Kasumi-1 (cell line): ENCODE measurements around the gene GJB2.

ENCODE experiments used
- DNase-seq, 2 experiments: peaks; one replicate each; lab custom pipeline; 2025; lab: John Stamatoyannopoulos, UW

GJB2 gene

DNA sequence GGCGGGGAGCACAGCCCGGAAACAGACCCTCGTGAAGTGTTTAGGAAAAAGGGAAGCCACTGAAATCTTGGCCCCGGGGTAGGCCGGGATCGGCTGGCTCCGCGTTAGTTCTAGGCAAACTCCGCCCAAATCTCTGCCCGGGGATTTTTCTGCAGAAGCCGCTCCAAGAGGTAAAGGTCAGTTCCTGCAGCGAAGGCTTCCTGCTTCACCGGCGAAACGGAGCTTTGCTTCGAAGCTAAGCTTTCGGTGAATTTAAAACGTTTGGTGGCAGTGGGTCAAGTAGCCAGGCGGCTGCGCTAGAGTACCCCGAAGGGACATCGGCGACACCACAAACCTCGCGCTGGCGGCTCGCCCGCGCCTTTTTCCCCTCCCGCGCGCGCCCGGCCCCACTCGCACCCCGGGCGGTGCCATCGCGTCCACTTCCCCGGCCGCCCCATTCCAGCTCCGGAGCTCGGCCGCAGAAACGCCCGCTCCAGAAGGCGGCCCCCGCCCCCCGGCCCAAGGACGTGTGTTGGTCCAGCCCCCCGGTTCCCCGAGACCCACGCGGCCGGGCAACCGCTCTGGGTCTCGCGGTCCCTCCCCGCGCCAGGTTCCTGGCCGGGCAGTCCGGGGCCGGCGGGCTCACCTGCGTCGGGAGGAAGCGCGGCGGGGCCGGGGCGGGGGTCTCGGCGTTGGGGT lies 441 bp downstream of the GJB2 start:
- no peak for DNase-seq

GRCh38 chr13:20191311-20192157 lies 1.2 kb downstream of the GJB2 start:
- DNase-seq: no peak

DNA sequence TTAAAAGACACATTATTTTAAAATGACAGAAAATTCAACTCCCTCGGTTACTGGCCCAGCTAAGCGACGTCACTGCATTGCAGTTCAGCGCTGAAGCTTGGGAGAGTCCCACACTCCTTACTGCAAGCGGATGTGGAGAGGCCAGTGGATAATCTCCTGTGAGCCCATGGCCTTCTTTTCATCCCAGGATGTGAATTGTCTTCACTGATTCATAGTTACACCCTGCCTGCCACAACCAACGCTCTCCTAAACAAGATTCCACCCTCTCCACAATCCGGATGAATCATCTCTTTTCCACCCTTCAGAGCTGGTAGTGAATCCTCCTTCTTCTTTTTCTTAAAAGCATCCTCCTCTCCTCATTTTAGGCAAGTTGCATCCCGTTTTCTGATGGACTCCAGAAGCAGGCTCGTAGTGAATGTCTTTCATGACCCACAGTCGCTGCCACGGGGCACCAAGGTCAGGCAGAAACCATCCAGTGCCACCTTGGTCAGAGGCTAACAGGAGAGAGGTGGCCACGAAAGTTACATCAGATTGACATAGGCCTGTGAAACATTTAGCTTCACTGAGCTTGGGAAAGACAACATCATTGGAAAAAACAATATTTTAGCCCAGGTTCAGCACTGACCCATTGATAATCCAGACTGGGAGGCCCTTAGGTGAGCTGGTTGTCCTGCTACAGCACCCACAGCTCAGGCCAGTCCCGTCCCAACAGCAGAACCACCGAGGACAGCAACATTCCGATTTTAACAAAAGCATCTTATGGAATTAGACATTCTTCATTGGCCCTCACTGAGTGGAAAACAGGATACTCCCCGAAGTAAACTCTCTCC lies 2.0 kb downstream of the GJB2 start:
- no peak for DNase-seq

- no peak for DNase-seq
These were observed 2.7 kb downstream of the GJB2 start for GRCh38 chr13:20190076-20190475.

GRCh38 chr13:20188667-20189553 lies 3.8 kb downstream of the GJB2 start:
- peak; percentile 62 to 66 for DNase-seq

GRCh38 chr13:20186771-20187170 lies 6.0 kb downstream of the GJB2 start:
- no peak for DNase-seq

GRCh38 chr13:20185366-20186056 lies 7.2 kb downstream of the GJB2 start:
- no peak for DNase-seq

DNA sequence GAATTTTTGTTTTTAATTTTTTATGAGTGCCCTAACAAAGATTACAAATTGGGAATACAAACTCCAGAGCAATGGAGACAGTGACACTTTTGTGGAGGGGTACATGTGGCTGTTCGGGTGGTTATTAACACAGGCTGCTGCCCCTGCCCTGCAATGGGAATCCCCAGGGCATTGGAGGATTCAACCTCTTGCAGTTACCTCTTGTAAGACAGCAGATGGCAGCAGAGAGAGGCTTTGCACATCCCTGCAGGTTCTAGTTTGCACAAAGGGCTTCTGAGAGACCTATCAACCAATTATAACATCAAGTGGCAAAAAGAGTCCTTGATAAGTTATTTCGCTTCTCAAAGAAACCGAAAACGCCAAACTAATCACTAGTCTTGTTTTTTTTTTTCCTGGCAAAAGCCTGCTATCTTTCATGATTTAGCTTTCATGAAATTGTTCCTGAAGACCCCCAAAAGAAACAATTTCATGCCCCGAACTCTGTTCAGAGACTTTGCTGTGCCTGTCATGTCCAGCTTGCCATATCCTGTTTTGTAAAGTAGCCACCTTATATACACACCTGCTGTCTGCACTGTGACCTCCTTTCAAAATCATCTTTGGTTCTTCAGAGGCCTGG lies 10.4 kb downstream of the GJB2 start:
- DNase-seq: peak; percentile 63 to 66

GRCh38 chr13:20181188-20181587 lies 11.6 kb downstream of the GJB2 start:
- no peak for DNase-seq

- no peak for DNase-seq
These were observed 14.6 kb downstream of the GJB2 start for GRCh38 chr13:20178156-20178555.

DNA sequence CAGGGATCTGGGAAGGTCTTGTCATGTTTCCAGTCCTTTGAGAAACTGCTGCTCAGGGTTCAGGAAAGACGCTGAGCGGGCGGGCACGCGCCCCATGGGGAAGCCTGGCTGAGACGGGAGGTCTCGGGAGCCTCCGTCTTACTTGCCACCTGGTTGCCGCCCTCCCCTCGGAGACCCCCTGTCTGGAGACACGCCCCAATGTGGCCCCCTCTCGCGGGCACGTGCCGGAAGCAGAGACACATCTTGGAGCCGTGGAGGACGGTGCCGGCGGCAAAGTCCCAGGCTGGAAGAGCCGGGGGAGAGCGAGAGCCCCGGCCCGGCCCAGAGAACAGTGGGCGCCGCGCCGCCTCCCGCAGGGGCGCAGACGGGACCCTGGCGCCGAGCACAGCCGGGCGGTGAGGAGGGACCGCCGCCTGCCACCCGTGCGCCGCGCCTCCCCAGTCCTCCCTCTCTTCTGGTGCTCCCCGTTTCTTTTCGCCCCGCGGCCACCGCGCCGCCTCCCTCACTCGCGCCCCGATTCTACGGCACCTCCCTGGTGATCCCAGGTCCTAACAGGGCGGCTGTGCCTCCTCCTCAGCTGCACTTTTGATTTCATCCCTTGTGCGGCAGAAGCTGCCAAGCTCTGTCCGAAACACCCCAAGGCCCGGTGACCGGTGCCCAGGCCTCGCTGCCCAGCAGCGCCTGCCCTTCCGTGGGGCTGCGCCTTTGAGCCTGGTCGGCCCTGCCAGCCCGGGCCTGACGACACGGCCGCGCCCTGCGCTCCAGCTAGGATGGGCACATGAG lies 15.5 kb downstream of the GJB2 start:
- no peak for DNase-seq

DNA sequence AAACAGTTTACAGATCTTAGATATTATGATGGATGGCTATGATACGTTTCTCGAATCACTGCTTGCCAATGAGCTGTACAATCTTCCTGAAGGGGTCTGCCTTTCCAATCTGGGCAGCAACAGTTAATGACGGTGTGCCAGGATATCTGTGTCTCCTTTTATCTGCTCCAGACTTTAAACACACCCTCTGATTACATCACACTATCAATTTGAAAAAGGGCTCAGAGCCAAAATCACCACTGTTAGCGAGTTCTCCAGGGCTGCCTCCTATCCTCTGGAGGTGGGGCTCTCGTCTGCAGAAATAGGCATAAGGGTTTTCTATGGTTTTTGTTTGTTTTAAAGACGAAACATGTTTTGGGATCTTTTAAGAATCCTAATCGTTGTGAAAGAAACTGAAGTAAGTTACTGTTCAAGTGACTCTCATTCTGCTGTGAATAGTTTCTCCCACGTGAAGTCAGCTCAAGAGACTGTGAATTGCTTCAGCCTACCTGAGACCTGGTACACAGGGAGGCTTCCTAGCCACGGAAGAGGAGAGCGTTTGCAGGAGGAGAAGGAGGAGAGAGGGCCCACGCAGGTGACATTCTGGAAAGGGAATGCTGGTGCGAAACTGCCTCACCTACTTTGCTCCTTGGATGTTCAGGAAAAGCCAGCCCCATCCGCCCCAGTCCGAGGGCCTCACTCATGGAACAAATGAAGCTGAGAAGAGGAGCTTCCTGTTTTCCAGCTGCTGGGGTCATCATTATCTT lies 16.7 kb downstream of the GJB2 start:
- DNase-seq: no peak

DNA sequence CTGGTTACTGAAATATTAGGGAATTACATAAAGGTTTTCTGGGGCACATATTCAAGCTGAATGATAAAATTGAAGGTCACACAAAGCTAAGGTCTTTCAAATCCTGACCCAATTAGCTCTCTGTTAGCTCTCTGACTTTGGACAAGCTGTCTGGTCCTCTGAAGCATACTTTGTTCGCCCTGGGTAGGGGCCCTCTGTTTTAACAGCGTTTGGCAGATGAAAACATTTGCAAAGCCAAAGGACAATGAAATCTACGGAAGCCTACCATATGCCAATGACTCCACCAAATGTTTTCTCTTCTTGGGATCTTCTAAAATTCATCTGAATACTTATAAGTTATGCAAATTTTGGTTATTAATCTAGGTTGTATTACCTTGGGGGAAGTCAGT lies 17.3 kb downstream of the GJB2 start:
- DNase-seq: no peak

DNA sequence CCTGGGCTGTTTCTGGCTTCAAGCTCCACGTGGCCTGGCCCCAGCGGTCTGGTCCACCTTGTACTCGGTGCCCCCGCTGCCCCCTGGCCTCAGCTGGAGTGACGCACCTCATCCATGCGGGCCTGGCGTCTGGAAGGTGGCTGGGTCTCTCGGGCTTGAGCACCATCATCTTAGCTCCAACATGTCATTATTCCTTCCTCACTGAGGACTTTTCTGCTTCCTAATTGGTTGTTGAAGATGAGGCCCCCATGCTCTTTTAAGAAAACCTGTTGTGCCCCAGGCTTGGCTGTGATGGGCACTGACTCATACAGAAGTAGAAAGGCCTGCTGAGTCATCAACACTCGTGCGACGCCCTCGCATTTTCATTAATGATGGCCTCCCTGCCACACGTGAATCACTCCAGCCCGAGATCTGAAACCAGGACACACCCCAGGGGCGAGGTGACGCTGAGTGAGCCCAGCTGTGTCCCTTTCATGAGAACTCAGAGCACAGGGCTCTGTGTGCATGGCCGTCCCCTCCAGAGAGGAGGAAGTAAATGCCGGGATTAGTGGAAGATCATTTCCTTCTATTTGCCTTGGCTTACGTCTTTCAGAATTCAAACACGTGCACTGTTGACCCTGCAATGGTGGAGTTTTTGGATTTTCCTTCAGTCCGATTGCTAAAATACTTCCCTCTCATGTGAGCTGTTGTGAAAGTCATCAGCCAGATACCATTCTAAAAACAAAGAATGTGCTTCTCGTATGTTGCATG lies 17.9 kb downstream of the GJB2 start:
- no peak for DNase-seq

- no peak for DNase-seq
These were observed 19.5 kb downstream of the GJB2 start for GRCh38 chr13:20173116-20173746.

GRCh38 chr13:20171364-20171763 lies 21.4 kb downstream of the GJB2 start:
- no peak for DNase-seq

DNA sequence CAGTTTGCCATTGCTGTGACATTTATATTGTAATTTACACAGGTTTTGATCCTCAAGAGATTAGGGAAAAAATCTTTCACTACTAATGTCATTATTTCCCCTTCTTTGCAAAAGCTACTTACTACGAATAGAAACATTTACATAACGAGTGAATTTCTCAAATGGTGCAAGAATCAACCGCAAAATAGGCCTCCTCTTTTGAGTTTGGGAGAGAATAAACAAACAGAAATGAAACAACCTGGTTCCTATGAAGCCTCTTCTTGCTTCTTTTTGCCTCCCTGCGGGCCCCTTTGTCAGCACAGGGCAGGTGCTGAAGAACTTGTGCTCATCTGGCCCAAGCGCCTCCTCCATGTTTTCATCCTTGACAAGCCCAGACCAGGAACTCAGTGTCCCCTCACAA lies 21.8 kb downstream of the GJB2 start:
- no peak for DNase-seq

GRCh38 chr13:20168396-20168795 lies 24.3 kb downstream of the GJB2 start:
- no peak for DNase-seq
